K562 (cell line): ENCODE results near the gene SPATA33. TPM values are rescaled to one million over a fixed set of nuclear protein-coding genes. Genes with fewer than 3 reads are reported as not detected.

Experiments used
- BHLHE40 ChIP-seq: IDR thresholded peaks from 2 replicates; pipeline ENCODE4 v1.6.1; 2011; ENCODE audit warnings: low read length, improper control_type of control experiment
- ELF2 ChIP-seq: fragments of 250-450 bp; sonication (Bioruptor Pico); IDR thresholded peaks from 2 replicates; pipeline ENCODE4 v1.5.0; 2021; ENCODE audit warnings: mild to moderate bottlenecking
- NONO ChIP-seq, 2 experiments: fragments of 200-400 bp in 1 of 2; fragments of 450-650 bp in 1 of 2; formaldehyde crosslinking in 1 of 2; IDR thresholded peaks; 2 replicates each; pipeline ENCODE4 v1.6.1; 2017; ENCODE audit warnings: low read depth in 2 of 2, mild to moderate bottlenecking in 2 of 2, moderate library complexity in 2 of 2, low read length in 1 of 2
- REST ChIP-seq, 2 experiments: fragments of 450-650 bp; formaldehyde crosslinking in 1 of 2; IDR thresholded peaks; 2 replicates each; pipeline versions ENCODE4 v1.4.0 to v1.6.1; 2014 to 2020; ENCODE audit warnings: mild to moderate bottlenecking in 2 of 2, borderline replicate concordance in 1 of 2, low read depth in 1 of 2
- SUPT5H ChIP-seq: fragments of 450-650 bp; IDR thresholded peaks from 2 replicates; pipeline ENCODE4 v1.6.1; 2016
- ZBTB40 ChIP-seq, 2 experiments: fragments of 450-650 bp in 1 of 2; sonication (generic) in 1 of 2; formaldehyde crosslinking in 1 of 2; IDR thresholded peaks; 2 replicates each; pipeline versions ENCODE4 v1.7.1 to v1.9.0; 2016 to 2022; ENCODE audit warnings: inconsistent platforms in 1 of 2, mild to moderate bottlenecking in 1 of 2, missing genetic modification reagents in 1 of 2
- ZKSCAN3 ChIP-seq: fragments of 250-450 bp; sonication (Bioruptor Pico); IDR thresholded peaks from 2 replicates; pipeline ENCODE4 v1.4.0; 2020
- ZNF830 ChIP-seq: fragments of 250-450 bp; sonication (Bioruptor Pico); IDR thresholded peaks from 2 replicates; pipeline ENCODE4 v1.5.0; 2021; ENCODE audit warnings: mild to moderate bottlenecking
- polyA plus RNA-seq, 8 experiments: library from polyadenylated mRNA; depleted of rRNA in 4 of 8; stranded (reverse) in 5 of 8; unstranded in 3 of 8; fragments of >200 nt; fragmentation: Nextera tagmentation in 2 of 8; fragmentation: Illumina TruSeq in 1 of 8; extraction: Ambion mirVana in 2 of 8; extraction: Trizol in 1 of 8; gene quantifications; 2 replicates each; pipeline versions ENCODE4 v1.2.1 to v1.2.3, GENCODE V29; 2011 to 2014; ENCODE audit warnings: inconsistent platforms in 1 of 8, missing spikeins in 1 of 8
- total RNA-seq, 7 experiments: library from RNA; depleted of rRNA in 6 of 7; stranded (reverse); fragments of >200 nt in 6 of 7; fragmentation: Illumina TruSeq in 2 of 7; extraction: Trizol in 2 of 7; gene quantifications; 2 replicates each; pipeline versions ENCODE4 v1.2.1 to v1.2.3, GENCODE V29; 2011 to 2021; ENCODE audit warnings: low replicate concordance in 1 of 7

The SPATA33 gene
- total and polyA plus RNA-seq, 9 of the 15 experiments (the other 6 are each of a cell fraction or from before 2014, with no cell fraction given) = 4.0 to 20.0 (median 11.8) TPM

DNA sequence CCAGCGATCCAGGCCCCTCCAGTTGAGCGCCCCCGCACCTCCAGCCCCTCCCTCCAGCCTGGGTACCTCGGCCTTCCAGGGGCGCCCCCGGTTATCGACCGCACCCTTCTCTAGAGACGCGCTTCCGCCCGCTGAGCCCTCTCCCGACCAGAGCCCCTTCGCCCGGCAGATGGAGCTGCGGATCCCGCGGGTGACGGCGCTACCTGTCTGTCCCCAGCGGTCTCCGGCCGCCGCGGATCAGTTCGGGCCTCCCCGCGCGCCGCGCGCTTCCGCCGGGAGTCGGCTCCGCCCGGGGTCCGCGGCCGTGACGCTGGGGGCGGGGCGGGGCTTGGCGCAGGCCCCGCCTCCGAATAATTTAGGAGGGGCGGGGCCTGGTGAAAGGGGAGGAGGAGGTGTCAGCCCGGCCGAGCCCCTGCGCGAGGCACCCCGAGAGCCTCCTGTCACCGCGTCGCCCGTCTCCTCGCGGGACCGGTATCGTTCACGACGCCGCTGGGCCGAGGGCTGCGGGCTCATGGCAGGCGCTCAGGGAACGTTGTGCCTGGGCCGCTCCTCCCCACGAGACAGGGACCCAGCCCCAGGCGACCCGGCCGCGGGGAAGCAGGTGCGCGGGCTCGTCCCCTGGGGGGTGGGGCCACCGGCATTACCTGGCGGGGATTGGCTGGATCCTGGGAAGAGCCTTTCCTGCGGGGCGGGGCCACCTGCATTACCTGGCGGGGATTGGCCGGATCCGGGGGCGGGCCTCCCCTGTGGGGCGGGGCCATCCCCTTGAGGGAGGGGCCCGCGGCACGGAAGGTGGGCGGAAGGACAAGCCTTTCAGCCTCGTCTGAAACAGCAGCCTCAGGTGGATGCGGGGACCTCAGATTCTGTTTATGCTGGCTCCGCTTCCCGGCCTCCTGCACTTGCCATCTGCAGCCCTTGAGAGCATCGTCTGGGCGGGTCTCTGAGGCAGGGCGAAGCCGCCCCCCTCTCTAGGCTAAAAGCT is 44.1 kb downstream of the SPATA33 start, which contains the start of gene SPATA2L (continued):
- peak; percentile 53; the same call in 1 of the 2 replicates for TF ChIP-seq ZBTB40 (IDR thresholded peaks at IDR 0.05)
- TF ChIP-seq ZBTB40 (CRISPR knock-in tag; IDR thresholded peaks at IDR 0.05) = no peak
- 0 out of 2 replicates have a peak, but pooled peaks have one; percentile 46 for TF ChIP-seq REST (IDR thresholded peaks at IDR 0.05; ENCODE audit: borderline replicate concordance)
- no peak for TF ChIP-seq REST (CRISPR knock-in tag; IDR thresholded peaks at IDR 0.05; ENCODE audit: low read depth)
- TF ChIP-seq NONO (IDR thresholded peaks at IDR 0.05; ENCODE audit: low read depth in 2 of 2, low read length in 1 of 2) = 0 out of 4 replicates have a peak, but pooled peaks of 1 of the 2 experiments have one; percentile 52
- no peak for TF ChIP-seq ZNF830 (CRISPR knock-in tag)
- no peak for TF ChIP-seq BHLHE40
- TF ChIP-seq ELF2 (CRISPR knock-in tag) = no peak
- TF ChIP-seq ZKSCAN3 (CRISPR knock-in tag) = no peak
- peak; percentile 65 for TF ChIP-seq SUPT5H
